Measurements from ENCODE around the gene COL12A1.

Gene COL12A1

DNA sequence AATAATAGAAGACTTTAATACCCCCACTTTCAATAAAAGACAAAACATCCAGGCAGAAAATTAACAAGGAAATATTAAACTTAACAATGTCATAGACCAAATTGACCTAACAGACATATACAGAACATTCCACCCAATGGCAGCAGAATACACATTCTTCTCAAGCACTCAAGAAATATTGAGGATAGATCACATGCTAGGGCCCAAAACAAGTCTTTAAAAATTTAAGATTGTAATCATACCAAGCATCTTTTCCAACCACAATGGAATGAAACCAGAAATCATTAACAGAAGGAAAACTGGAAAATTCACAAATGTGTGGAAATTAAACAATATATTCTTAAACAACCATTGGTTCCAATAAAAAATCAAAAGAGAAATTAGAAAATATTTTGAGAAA lies 161.0 kb downstream of the COL12A1 start:
- no peak for DNase-seq

GRCh38 chr6:75041381-75041780 lies 164.5 kb downstream of the COL12A1 start:
- no peak for DNase-seq
